ENCODE results near the gene TLE7. TPM values are rescaled to one million over a fixed set of nuclear protein-coding genes. Genes with fewer than 3 reads are reported as not detected.

Gene TLE7
- total and polyA plus RNA-seq, 2 experiments from 2014 or later: 0.44 to 2.5 TPM

DNA sequence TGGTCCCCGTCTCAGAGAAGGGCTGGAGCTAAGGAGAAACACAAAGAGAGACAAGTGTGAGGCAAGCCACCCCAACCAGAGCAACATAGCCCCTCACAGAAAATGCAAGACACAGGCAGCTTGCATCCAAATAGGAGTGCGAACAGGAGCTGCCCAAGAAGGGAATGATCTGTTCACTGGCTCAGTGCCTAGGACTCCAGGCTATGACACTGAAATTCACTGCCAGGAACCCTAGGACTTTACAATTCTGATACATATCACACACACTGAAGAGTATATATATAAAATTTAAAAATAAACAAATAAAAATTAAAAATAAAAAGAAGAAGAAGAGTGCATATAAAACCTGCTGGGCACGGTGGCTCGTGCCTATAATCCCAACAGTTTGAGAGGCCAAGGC lies 14.9 kb upstream of the TLE7 start:
- Histone ChIP-seq H4K20me1 (replicated peaks; ENCODE audit: insufficient read depth) (no peaks in the 10 kb centered on the region), H3K4me1 (ENCODE audit: insufficient read depth) (no peaks in the 10 kb centered on the region), H3K4me3 (no peak overlapping the region), H3K27me3 (ENCODE audit: insufficient read depth) (no peaks in the 10 kb centered on the region), H3K9me2 (ENCODE audit: insufficient read depth) (0 out of 2 replicates have a peak, but pooled peaks cover 5% of the 10 kb centered on the region), H3K27ac (ENCODE audit: low read depth) (no peak overlapping the region), H2AFZ (no peak overlapping the region), H3K79me2 (replicated peaks; ENCODE audit: insufficient read depth) (peaks cover 20% of the 10 kb centered on the region), H3K36me3 (ENCODE audit: insufficient read depth) (peaks cover 8% of the 10 kb centered on the region), H3F3A (replicated peaks; ENCODE audit: low read depth) (no peaks in the 10 kb centered on the region), H3K4me2 (no peak overlapping the region)
- Mint-ChIP-seq H3K27me3 (ENCODE audit: insufficient read depth, low read depth, poor library complexity) (peaks cover 1% of the 10 kb centered on the region), H3K4me3 (no peak overlapping the region), H3K36me3 (ENCODE audit: low read depth) (peaks cover 47% of the 10 kb centered on the region), H3K27ac (no peak overlapping the region), H3K4me1 (no peaks in the 10 kb centered on the region), H3K9me3 (peaks cover 26% of the 10 kb centered on the region)
- no peak for DNase-seq (ENCODE audit: low spot score)
- no peak for ATAC-seq
- TF ChIP-seq, protein P1, sequence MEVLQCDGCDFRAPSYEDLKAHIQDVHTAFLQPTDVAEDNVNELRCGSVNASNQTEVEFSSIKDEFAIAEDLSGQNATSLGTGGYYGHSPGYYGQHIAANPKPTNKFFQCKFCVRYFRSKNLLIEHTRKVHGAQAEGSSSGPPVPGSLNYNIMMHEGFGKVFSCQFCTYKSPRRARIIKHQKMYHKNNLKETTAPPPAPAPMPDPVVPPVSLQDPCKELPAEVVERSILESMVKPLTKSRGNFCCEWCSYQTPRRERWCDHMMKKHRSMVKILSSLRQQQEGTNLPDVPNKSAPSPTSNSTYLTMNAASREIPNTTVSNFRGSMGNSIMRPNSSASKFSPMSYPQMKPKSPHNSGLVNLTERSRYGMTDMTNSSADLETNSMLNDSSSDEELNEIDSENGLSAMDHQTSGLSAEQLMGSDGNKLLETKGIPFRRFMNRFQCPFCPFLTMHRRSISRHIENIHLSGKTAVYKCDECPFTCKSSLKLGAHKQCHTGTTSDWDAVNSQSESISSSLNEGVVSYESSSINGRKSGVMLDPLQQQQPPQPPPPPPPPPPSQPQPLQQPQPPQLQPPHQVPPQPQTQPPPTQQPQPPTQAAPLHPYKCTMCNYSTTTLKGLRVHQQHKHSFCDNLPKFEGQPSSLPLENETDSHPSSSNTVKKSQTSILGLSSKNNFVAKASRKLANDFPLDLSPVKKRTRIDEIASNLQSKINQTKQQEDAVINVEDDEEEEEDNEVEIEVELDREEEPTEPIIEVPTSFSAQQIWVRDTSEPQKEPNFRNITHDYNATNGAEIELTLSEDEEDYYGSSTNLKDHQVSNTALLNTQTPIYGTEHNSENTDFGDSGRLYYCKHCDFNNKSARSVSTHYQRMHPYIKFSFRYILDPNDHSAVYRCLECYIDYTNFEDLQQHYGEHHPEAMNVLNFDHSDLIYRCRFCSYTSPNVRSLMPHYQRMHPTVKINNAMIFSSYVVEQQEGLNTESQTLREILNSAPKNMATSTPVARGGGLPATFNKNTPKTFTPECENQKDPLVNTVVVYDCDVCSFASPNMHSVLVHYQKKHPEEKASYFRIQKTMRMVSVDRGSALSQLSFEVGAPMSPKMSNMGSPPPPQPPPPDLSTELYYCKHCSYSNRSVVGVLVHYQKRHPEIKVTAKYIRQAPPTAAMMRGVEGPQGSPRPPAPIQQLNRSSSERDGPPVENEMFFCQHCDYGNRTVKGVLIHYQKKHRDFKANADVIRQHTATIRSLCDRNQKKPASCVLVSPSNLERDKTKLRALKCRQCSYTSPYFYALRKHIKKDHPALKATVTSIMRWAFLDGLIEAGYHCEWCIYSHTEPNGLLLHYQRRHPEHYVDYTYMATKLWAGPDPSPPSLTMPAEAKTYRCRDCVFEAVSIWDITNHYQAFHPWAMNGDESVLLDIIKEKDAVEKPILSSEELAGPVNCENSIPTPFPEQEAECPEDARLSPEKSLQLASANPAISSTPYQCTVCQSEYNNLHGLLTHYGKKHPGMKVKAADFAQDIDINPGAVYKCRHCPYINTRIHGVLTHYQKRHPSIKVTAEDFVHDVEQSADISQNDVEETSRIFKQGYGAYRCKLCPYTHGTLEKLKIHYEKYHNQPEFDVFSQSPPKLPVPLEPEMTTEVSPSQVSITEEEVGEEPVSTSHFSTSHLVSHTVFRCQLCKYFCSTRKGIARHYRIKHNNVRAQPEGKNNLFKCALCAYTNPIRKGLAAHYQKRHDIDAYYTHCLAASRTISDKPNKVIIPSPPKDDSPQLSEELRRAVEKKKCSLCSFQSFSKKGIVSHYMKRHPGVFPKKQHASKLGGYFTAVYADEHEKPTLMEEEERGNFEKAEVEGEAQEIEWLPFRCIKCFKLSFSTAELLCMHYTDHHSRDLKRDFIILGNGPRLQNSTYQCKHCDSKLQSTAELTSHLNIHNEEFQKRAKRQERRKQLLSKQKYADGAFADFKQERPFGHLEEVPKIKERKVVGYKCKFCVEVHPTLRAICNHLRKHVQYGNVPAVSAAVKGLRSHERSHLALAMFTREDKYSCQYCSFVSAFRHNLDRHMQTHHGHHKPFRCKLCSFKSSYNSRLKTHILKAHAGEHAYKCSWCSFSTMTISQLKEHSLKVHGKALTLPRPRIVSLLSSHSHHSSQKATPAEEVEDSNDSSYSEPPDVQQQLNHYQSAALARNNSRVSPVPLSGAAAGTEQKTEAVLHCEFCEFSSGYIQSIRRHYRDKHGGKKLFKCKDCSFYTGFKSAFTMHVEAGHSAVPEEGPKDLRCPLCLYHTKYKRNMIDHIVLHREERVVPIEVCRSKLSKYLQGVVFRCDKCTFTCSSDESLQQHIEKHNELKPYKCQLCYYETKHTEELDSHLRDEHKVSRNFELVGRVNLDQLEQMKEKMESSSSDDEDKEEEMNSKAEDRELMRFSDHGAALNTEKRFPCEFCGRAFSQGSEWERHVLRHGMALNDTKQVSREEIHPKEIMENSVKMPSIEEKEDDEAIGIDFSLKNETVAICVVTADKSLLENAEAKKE (CRISPR knock-in tag; IDR thresholded peaks at IDR 0.05): no peak
- no peak for TF ChIP-seq CREB1 (CRISPR knock-in tag; IDR thresholded peaks at IDR 0.05; ENCODE audit: low read depth)
- no peak for TF ChIP-seq JUNB (IDR thresholded peaks at IDR 0.05; ENCODE audit: unreplicated experiment)
- TF ChIP-seq ZNF114 (CRISPR knock-in tag; IDR thresholded peaks at IDR 0.05): no peak

DNA sequence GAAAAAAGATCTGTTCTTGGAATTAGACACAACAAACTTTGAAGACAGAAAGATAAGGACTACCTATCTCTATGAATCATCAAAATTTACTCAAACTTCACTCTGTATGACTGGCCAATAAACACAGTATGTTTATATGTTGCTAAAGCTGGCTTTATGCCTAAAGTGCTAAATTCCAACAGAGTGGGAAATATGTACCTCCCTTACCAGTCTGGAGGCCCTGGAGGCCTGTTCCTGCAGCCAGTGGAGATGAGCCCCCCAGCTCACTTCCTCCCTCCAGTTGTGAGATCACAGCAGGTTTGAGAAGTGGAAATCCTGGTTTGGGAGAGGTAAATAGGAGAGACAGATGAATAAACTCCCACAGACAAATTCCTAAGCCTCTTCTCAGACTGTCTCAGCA lies 11.2 kb upstream of the TLE7 start:
- no peak for DNase-seq (ENCODE audit: low spot score)
- no peak overlapping the region for H3K4me3 Mint-ChIP-seq
- Histone ChIP-seq H3K27ac (ENCODE audit: low read depth) (no peak overlapping the region), H3K4me3 (no peak overlapping the region), H3K27me3 (ENCODE audit: insufficient read depth) (no peaks in the 10 kb centered on the region), H3K36me3 (ENCODE audit: insufficient read depth) (peaks cover 42% of the 10 kb centered on the region), H3K9me2 (ENCODE audit: insufficient read depth) (0 out of 2 replicates have a peak, but pooled peaks cover 5% of the 10 kb centered on the region), H3K4me2 (no peak overlapping the region), H3K79me2 (replicated peaks; ENCODE audit: insufficient read depth) (0 out of 2 replicates have a peak, but pooled peaks cover 1% of the 10 kb centered on the region), H2AFZ (no peak overlapping the region), H4K20me1 (replicated peaks; ENCODE audit: insufficient read depth) (no peaks in the 10 kb centered on the region), H3F3A (replicated peaks; ENCODE audit: low read depth) (no peaks in the 10 kb centered on the region), H3K4me1 (ENCODE audit: insufficient read depth) (no peaks in the 10 kb centered on the region)
- H3K27me3 Mint-ChIP-seq (ENCODE audit: insufficient read depth, low read depth, poor library complexity): peaks cover 1% of the 10 kb centered on the region
- no peak overlapping the region for H3K27ac Mint-ChIP-seq
- H3K4me1 Mint-ChIP-seq: no peaks in the 10 kb centered on the region
- peaks cover 84% of the 10 kb centered on the region for H3K36me3 Mint-ChIP-seq (ENCODE audit: low read depth)
- peaks cover 64% of the 10 kb centered on the region for H3K9me3 Mint-ChIP-seq
- no peak for ATAC-seq
- no peak for TF ChIP-seq STAT1 (IDR thresholded peaks at IDR 0.05; ENCODE audit: unreplicated experiment)
- no peak for TF ChIP-seq EZH2phosphoT487 (IDR thresholded peaks at IDR 0.05; ENCODE audit: unreplicated experiment)
- TF ChIP-seq ZNF331 (CRISPR knock-in tag; IDR thresholded peaks at IDR 0.05; ENCODE audit: low read depth): no peak
- no peak for TF ChIP-seq EZH2 (IDR thresholded peaks at IDR 0.05; ENCODE audit: low read depth, unreplicated experiment)
- no peak for TF ChIP-seq CREB1 (CRISPR knock-in tag; IDR thresholded peaks at IDR 0.05; ENCODE audit: low read depth)
- TF ChIP-seq JUNB (IDR thresholded peaks at IDR 0.05; ENCODE audit: unreplicated experiment): no peak
- no peak for TF ChIP-seq NANOG (IDR thresholded peaks at IDR 0.05; ENCODE audit: borderline replicate concordance)

Data from GM23338 (cell line).